Suppressor macrophage (primary cell): ENCODE results near the gene KRTAP10-10.
"Not testable (repeated sequence)": the region's sequence is repeated elsewhere in the genome, so short reads cannot be mapped to it uniquely, and the experiment has no call there.

Source experiments
- DNase-seq, 4 experiments: peaks; one replicate each; pipeline ENCODE4 v3.0.0-alpha.2; 2020 to 2022

KRTAP10-10 gene

GRCh38 chr21:44650973-44651675 lies 14.0 kb downstream of the KRTAP10-10 start:
- no peak for DNase-seq

- no peak for DNase-seq
Observed at GRCh38 chr21:44653123-44653522, 16.0 kb downstream of the KRTAP10-10 start.

- no peak for DNase-seq
Observed at GRCh38 chr21:44653656-44654575, 16.8 kb downstream of the KRTAP10-10 start.

- no peak for DNase-seq
Observed at GRCh38 chr21:44654576-44655175, 17.5 kb downstream of the KRTAP10-10 start, which contains the start of gene KRTAP12-4. Gene KRTAP12-4 (minus strand): TSS chr21:44654659. CDS start chr21:44654614, 45 bp downstream.

- no peak for DNase-seq
Observed at GRCh38 chr21:44656868-44657267, 19.7 kb downstream of the KRTAP10-10 start.

- no peak for DNase-seq
Observed at GRCh38 chr21:44657635-44658540, 20.7 kb downstream of the KRTAP10-10 start, which contains the start of gene KRTAP12-3. Gene KRTAP12-3 (plus strand): TSS chr21:44657932. CDS start chr21:44657980, 48 bp downstream.

GRCh38 chr21:44658541-44658910 lies 21.4 kb downstream of the KRTAP10-10 start:
- DNase-seq = no peak

GRCh38 chr21:44658913-44659595 lies 21.9 kb downstream of the KRTAP10-10 start:
- peak in 1 of 4 experiments; percentile 0 for DNase-seq

GRCh38 chr21:44661567-44661966 lies 24.4 kb downstream of the KRTAP10-10 start:
- not testable (repeated sequence) for DNase-seq

GRCh38 chr21:44664691-44665090 lies 27.5 kb downstream of the KRTAP10-10 start:
- DNase-seq = no peak

- no peak for DNase-seq
Observed at GRCh38 chr21:44666401-44667320, 29.5 kb downstream of the KRTAP10-10 start, which contains the start of gene KRTAP12-2. Gene KRTAP12-2 (minus strand): TSS chr21:44666927. CDS start chr21:44666886, 41 bp downstream.

GRCh38 chr21:44667612-44668011 lies 30.5 kb downstream of the KRTAP10-10 start:
- no peak for DNase-seq

- no peak for DNase-seq
Observed at GRCh38 chr21:44670642-44671432, 33.7 kb downstream of the KRTAP10-10 start.

- DNase-seq = no peak
Observed at GRCh38 chr21:44671911-44672310, 34.8 kb downstream of the KRTAP10-10 start.

- DNase-seq = no peak
Observed at GRCh38 chr21:44677881-44678280, 40.7 kb downstream of the KRTAP10-10 start.

- DNase-seq = no peak
Observed at GRCh38 chr21:44681152-44681551, 44.0 kb downstream of the KRTAP10-10 start.

- no peak for DNase-seq
Observed at GRCh38 chr21:44681861-44682579, 44.9 kb downstream of the KRTAP10-10 start, which contains the start of gene KRTAP12-1. Gene KRTAP12-1 (minus strand): TSS chr21:44682163. CDS start chr21:44682123, 40 bp downstream.

GRCh38 chr21:44682580-44683151 lies 45.5 kb downstream of the KRTAP10-10 start:
- no peak for DNase-seq
